Measurements from ENCODE around the gene SLC34A1.

Gene SLC34A1

GRCh38 chr5:177389241-177390169 lies 5.3 kb downstream of the SLC34A1 start:
- peak; percentile 63 for DNase-seq

GRCh38 chr5:177390363-177391300 lies 6.4 kb downstream of the SLC34A1 start:
- DNase-seq, result peak; percentile 61

DNA sequence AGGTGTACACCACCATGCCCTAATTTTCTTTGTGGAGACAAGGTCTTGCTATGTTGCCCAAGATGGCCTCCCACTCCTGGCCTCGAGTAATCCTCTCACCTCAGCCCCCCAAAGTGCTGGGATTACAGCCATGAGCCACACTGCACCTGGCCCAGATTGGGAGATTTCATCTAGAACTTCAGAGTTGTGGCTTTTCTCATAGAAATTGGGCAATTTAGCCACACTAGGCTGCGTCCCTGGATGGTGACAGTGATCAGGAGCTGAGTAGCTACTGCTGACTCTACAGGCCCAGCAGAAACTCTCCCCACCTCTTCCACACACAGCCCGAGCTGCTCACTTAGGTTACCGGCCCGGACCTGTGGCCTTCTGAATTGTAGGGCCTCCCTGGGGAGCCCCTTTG lies 8.5 kb downstream of the SLC34A1 start:
- no peak for DNase-seq

- DNase-seq, result no peak
Measured at GRCh38 chr5:177393206-177393765, 9.1 kb downstream of the SLC34A1 start.

DNA sequence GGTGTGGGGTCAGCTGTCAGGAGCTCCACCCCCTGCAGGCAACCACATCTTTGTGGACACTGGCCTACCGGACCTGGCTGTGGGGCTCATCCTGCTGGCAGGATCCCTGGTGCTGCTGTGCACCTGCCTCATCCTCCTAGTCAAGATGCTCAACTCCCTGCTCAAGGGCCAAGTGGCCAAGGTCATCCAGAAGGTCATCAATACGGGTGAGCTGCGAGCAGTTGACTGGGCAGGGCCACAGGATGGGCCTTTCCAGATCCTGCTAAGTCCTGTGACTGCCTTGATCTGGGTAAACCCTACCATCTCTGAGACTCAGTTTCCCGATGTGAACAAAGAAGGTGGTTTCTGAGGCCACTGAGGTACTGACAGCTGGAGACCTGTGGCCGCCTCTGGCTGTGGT lies 9.8 kb downstream of the SLC34A1 start:
- no peak for DNase-seq

- no peak for DNase-seq
Measured at GRCh38 chr5:177396078-177396477, 11.8 kb downstream of the SLC34A1 start.

GRCh38 chr5:177396807-177397206 lies 12.6 kb downstream of the SLC34A1 start:
- no peak for DNase-seq

- DNase-seq, result no peak
Measured at GRCh38 chr5:177397875-177398390, 13.7 kb downstream of the SLC34A1 start.

DNA sequence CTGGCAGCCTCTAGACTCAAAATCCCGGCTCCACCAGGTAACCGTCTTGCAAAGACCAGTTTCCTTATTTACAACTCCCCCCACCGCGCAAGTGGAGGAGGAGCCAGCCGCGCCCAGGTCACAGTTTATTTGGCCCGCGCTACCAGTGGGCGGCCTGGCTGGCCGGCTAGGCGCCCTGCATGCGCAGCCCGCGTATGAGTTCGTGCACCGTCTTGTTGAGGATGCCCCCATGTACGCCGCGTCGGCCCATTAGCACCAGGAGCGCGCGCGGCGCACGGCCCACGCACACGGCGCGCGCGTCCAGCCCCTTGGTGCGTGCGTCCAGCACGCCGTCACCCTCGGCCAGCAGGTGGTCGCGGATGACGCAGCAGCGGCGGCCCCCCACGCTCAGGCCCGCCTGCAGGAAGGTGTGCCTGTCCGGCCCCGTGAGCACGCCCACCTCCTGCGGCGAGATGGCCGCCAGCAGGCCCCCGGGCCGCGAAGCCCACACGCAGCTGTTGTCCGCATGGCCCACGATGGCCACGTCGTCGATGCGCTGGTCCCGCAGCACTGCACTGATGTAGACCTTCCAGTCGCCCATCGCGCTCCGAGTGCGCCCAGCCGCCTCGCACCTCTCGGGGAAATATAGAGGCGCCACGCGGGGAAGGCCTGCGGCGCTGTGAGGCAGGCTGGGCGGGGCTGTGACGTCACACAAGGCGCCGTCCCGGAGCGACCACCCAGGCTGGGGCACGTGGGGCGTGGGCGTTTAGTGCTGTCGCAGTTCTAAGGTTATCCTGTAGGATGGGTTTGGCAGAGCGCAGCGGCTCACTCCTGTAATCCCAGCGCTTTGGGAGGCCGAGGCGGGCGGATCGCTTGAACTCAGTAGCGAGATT lies 16.0 kb downstream of the SLC34A1 start, which contains the start of gene PFN3:
Gene PFN3, minus strand, starts transcription at position 665 of the 872 bp plus-strand sequence. Its CDS starts 85 bp downstream, at position 580.
- no peak for DNase-seq

DNA sequence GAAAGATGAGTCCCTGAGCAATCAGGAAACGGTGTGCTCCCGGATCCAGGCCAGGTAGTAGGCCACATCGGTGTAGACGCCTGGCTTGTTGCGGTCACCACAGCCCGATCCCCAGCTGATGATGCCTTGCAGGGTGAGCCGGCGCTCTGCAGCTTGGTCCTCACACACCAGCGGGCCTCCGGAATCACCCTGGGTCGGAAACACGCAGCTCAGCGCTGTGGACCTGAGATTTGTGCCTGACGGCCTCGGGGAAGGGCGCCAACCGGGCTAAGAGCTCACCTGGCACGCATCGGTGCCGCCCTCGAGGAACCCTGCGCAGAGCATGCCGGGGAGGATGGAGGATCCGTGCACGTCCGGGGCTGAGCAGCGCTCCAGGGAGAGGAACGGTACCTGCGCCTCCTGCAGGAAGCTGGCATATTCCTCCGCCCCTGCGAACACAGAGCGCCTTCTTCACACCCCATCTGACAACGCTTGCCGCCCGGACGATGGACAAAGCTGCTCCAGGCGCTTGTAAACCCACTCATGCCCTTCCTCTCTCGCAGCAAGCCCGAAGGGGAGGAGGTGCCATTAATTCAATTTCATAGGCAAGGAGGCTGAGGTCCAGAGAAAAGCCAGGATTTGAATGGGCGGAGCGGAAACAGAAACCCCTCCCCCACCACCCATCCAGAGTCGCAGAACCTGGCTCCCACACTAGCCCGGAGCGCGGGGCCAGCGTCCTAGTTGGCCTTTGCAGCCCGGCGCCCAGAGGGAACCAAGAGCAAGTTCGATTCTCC lies 18.2 kb downstream of the SLC34A1 start:
- DNase-seq, result no peak

GRCh38 chr5:177403102-177403791 lies 19.0 kb downstream of the SLC34A1 start:
- DNase-seq, result no peak

- DNase-seq, result peak; percentile 67
Measured at GRCh38 chr5:177403792-177404640, 19.8 kb downstream of the SLC34A1 start.

- DNase-seq, result no peak
Measured at GRCh38 chr5:177404641-177405179, 20.5 kb downstream of the SLC34A1 start.

GRCh38 chr5:177405312-177405711 lies 21.1 kb downstream of the SLC34A1 start:
- no peak for DNase-seq

DNA sequence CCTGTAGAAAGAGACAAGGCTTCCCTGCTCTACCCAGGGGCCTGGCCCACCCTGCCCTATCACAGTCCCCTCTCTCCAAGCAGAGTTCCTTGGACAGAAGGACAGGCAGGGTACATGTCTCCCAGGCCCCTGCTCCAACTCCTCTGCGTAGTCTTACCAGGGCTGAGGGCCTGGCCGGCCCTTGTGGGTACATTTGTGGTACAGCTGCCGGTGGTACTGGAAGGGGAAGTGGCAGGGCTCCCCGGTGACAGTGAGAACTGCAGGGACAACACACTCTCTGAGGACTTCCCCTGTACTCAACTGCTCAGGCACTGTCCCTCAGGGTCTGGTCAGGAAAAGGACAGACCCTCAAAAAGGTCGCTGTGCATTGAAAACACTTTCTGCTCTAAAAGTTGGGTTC lies 21.6 kb downstream of the SLC34A1 start:
- DNase-seq, result no peak

DNA sequence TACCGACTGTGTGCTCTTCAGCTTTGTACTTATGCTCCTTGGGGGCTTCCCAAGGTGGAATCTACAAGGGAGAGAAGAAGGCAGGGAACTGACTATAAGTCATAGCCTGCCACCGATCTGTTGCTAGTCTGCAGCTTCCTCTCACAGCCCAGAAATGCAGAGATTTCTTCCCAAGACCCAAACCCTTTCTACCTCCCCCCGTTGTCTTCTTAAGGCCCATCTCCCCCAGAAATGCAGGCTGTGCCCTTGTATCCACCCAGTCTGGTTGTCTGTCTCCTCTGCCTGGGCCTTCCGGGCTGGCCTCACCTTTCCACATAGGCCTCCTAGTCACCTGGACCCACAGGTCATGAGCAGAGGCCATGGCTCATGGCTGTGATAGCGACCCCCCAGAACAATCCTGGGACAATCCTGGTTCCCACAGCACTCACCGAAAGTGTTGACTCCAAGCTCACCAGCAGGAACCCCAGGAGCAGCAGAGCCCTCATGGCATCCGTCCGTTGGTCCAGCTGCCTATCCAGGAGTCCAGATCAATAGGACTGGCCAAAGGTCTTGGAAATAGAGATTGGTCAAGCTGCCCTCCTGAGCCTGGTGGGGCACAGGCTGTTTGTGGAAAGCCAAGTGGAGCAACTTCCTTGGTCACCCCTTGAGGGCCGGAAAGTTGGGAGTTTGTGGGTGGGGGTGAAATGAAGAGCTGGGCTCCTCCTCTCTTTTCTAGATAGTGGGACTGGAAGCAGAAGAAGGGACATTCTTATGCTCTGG lies 25.0 kb downstream of the SLC34A1 start, which contains the start of gene F12:
Gene F12, minus strand, starts transcription at position 522 of the 759 bp plus-strand sequence. Its CDS starts 37 bp downstream, at position 485.
- DNase-seq, result no peak

GRCh38 chr5:177410575-177410974 lies 26.3 kb downstream of the SLC34A1 start:
- no peak for DNase-seq

- no peak for DNase-seq
Measured at GRCh38 chr5:177412603-177413233, 28.5 kb downstream of the SLC34A1 start.
